MM.1S (cell line): ENCODE measurements around the gene TSSK1B.

ENCODE experiments used
- DNase-seq: peaks from one replicate; pipeline ENCODE4 v3.0.0-alpha.2; 2015
- H2AFZ ChIP-seq: fragments of 300-600 bp; sonication (generic); 2 replicates; pipeline ENCODE4 v1.6.0; 2016; ENCODE audit warnings: antibody characterized with exemption, low read length
- H3F3A ChIP-seq: fragments of 300-600 bp; sonication (generic); 2 replicates; pipeline ENCODE4 v1.6.1; 2016; ENCODE audit warnings: mild to moderate bottlenecking, antibody characterized with exemption, low read length, moderate library complexity, mixed read lengths; ENCODE audit not compliant: insufficient read depth
- H3K27ac ChIP-seq: fragments of 300-600 bp; sonication (generic); 2 replicates; pipeline ENCODE4 v1.5.1; 2016; ENCODE audit warnings: mild to moderate bottlenecking, low read length
- H3K27me3 ChIP-seq: fragments of 300-600 bp; sonication (generic); replicated peaks from 2 replicates; pipeline ENCODE4 v1.6.0; 2016; ENCODE audit warnings: low read length; ENCODE audit not compliant: insufficient read depth
- H3K36me3 ChIP-seq: fragments of 300-600 bp; sonication (generic); replicated peaks from 2 replicates; pipeline ENCODE4 v1.6.1; 2016; ENCODE audit warnings: mild to moderate bottlenecking, low read length, mixed read lengths; ENCODE audit not compliant: insufficient read depth
- H3K4me1 ChIP-seq: fragments of 300-600 bp; sonication (generic); 2 replicates; pipeline ENCODE4 v1.6.1; 2016; ENCODE audit warnings: low read length, mixed read lengths
- H3K4me2 ChIP-seq: fragments of 300-600 bp; sonication (generic); 2 replicates; pipeline ENCODE4 v1.6.0; 2016; ENCODE audit warnings: low read depth, low read length
- H3K4me3 ChIP-seq: fragments of 300-600 bp; sonication (generic); 2 replicates; pipeline ENCODE4 v1.5.1; 2016; ENCODE audit warnings: low read length, mixed read lengths
- H3K79me2 ChIP-seq: fragments of 300-600 bp; sonication (generic); 2 replicates; pipeline ENCODE4 v1.6.1; 2016; ENCODE audit warnings: mixed run types, low read length, mixed read lengths
- H3K9ac ChIP-seq: fragments of 300-600 bp; sonication (generic); 2 replicates; pipeline ENCODE4 v1.6.1; 2016; ENCODE audit warnings: low read length, mixed read lengths
- H3K9me2 ChIP-seq: fragments of 300-600 bp; sonication (generic); replicated peaks from 2 replicates; pipeline ENCODE4 v1.6.1; 2016; ENCODE audit warnings: mild to moderate bottlenecking, low read length, mixed read lengths; ENCODE audit not compliant: insufficient read depth
- H3K9me3 ChIP-seq: fragments of 300-600 bp; sonication (generic); replicated peaks from 2 replicates; pipeline ENCODE4 v1.6.1; 2016; ENCODE audit warnings: mild to moderate bottlenecking, low read length, mixed read lengths; ENCODE audit not compliant: insufficient read depth
- H4K20me1 ChIP-seq: fragments of 300-600 bp; sonication (generic); 2 replicates; pipeline ENCODE4 v1.6.1; 2016; ENCODE audit warnings: mild to moderate bottlenecking, low read length, moderate library complexity, mixed read lengths; ENCODE audit not compliant: insufficient read depth
- EZH2 ChIP-seq: fragments of 300-600 bp; sonication (generic); optimal IDR thresholded peaks from 2 replicates; pipeline ENCODE3; 2017; ENCODE audit warnings: low read depth, mild to moderate bottlenecking, antibody characterized with exemption, low read length, mixed read lengths
- EZH2phosphoT487 ChIP-seq: fragments of 300-600 bp; sonication (generic); IDR thresholded peaks from 2 replicates; pipeline ENCODE4 v1.6.1; 2018; ENCODE audit warnings: antibody characterized with exemption, low read length
- TF ChIP-seq, protein P1 (sequence below): fragments of 300-600 bp; sonication (generic); IDR thresholded peaks from 2 replicates; pipeline ENCODE4 v1.5.1; 2016; ENCODE audit warnings: antibody characterized with exemption, low read length, mixed read lengths

Gene TSSK1B

DNA sequence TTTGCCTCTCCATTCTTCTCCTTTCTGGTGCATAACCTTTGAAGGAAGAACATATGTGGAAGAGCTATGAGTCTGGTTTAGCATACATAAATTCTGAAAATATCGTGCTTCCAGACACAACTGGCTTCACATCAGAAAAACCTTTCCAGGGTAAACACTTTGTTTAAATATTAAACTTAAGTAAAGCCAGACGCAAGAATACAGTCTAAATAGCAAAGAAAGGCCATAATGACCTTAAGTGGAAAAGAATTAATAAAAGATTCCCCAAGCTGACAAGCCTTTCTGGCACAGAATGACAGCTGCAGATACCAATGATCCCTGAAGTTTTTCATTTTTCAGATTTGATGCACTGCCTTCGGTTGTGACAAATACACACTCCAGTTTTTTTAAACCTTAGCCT, 13.5 kb upstream of the TSSK1B start:
- Histone ChIP-seq H3K36me3 (no peaks in the 10 kb centered on the region), H3K9me2 (no peaks in the 10 kb centered on the region), H2AFZ (no peak overlapping the region), H3K4me3 (no peak overlapping the region), H3K79me2 (no peaks in the 10 kb centered on the region), H3K9me3 (no peaks in the 10 kb centered on the region), H3K27me3 (no peaks in the 10 kb centered on the region), H3F3A (no peaks in the 10 kb centered on the region), H3K4me2 (no peak overlapping the region), H4K20me1 (no peaks in the 10 kb centered on the region), H3K9ac (no peak overlapping the region), H3K4me1 (no peaks in the 10 kb centered on the region), H3K27ac (no peak overlapping the region)
- no peak for TF ChIP-seq EZH2
- TF ChIP-seq, protein P1, sequence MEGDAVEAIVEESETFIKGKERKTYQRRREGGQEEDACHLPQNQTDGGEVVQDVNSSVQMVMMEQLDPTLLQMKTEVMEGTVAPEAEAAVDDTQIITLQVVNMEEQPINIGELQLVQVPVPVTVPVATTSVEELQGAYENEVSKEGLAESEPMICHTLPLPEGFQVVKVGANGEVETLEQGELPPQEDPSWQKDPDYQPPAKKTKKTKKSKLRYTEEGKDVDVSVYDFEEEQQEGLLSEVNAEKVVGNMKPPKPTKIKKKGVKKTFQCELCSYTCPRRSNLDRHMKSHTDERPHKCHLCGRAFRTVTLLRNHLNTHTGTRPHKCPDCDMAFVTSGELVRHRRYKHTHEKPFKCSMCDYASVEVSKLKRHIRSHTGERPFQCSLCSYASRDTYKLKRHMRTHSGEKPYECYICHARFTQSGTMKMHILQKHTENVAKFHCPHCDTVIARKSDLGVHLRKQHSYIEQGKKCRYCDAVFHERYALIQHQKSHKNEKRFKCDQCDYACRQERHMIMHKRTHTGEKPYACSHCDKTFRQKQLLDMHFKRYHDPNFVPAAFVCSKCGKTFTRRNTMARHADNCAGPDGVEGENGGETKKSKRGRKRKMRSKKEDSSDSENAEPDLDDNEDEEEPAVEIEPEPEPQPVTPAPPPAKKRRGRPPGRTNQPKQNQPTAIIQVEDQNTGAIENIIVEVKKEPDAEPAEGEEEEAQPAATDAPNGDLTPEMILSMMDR = no peak
- no peak for TF ChIP-seq EZH2phosphoT487
- DNase-seq = no peak

DNA sequence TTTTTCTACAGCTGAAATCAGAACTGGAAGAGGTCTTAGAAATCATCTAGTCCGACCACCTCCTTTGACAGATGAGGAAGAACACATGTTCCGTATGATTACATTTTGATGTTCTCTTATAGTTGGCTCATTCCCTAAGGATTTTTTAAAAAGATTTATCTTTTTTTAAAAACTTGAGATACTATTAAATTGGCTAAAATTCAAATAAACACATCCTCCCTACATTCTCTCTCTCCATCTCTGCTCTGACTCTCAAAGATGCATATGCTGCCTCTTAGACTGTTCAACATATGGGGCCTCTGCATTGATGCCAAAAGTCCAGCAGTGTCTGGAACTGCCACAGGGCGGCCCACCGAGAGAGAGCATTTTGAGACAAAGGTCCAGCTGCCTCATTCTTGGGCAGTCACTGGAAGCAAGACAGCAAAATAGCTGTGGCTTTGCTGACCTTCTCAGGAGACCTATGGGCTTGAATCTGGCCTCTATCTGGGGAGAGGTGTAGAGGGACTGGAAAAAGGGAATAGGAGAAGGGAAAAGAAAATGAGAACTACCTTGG, 12.8 kb upstream of the TSSK1B start:
- no peaks in the 10 kb centered on the region for H4K20me1 ChIP-seq
- no peaks in the 10 kb centered on the region for H3K9me2 ChIP-seq
- TF ChIP-seq EZH2 (no peak), EZH2phosphoT487 (no peak)
- TF ChIP-seq, protein P1 = no peak
- H3K27ac ChIP-seq = no peak overlapping the region
- no peaks in the 10 kb centered on the region for H3K79me2 ChIP-seq
- H3K4me3 ChIP-seq = no peak overlapping the region
- no peak overlapping the region for H3K9ac ChIP-seq
- no peaks in the 10 kb centered on the region for H3F3A ChIP-seq
- H3K36me3 ChIP-seq = no peaks in the 10 kb centered on the region
- no peaks in the 10 kb centered on the region for H3K9me3 ChIP-seq
- H3K27me3 ChIP-seq = no peaks in the 10 kb centered on the region
- H2AFZ ChIP-seq = no peak overlapping the region
- H3K4me1 ChIP-seq = no peaks in the 10 kb centered on the region
- no peak for DNase-seq
- H3K4me2 ChIP-seq = no peak overlapping the region

DNA sequence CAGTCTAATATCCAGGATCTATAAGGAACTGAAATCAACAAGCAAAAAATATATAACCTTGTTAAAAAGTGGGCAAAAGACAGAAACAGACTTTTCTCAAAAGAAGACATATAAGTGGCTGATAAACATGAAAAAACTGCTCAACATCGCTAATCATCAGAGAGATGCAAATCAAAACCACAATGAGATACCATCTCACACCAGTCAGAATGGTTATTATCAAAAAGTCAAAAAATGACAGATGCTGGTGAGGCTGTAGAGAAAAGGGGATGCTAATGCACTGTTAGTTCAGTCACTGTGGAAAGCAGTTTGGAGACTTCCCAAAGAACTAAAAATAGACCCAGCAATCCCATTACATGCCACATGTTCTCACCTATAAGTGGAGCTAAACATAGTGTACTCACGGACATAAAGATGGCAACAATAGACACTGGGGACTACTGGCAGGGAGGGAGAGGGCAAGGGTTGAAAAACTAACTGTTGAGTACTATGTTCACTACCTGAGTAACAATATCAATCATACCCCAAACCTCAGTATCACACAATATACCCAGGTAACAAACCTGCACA, 11.7 kb upstream of the TSSK1B start:
- Histone ChIP-seq H3K9me3 (no peaks in the 10 kb centered on the region), H3F3A (no peaks in the 10 kb centered on the region), H3K4me1 (no peaks in the 10 kb centered on the region), H3K27me3 (no peaks in the 10 kb centered on the region), H4K20me1 (no peaks in the 10 kb centered on the region), H3K9ac (no peak overlapping the region), H3K79me2 (no peaks in the 10 kb centered on the region), H3K36me3 (no peaks in the 10 kb centered on the region), H2AFZ (no peak overlapping the region), H3K9me2 (no peaks in the 10 kb centered on the region), H3K27ac (no peak overlapping the region), H3K4me3 (no peak overlapping the region), H3K4me2 (no peak overlapping the region)
- TF ChIP-seq EZH2 = no peak
- TF ChIP-seq, protein P1 = no peak
- no peak for TF ChIP-seq EZH2phosphoT487
- DNase-seq = no peak
